PC-3 (cell line): Measurements from ENCODE around the gene OCA2. TPM values are rescaled to one million over a fixed set of nuclear protein-coding genes. Genes with fewer than 3 reads are reported as not detected.

Experiments used
- ATAC-seq: fragments of 200-7000 bp; cut with Tn5 transposase; 2 replicates; pipeline ENCODE4 v1.9.1; 2020; ENCODE audit warnings: mild to moderate bottlenecking, moderate library complexity
- BruUV-seq: library from RNA; stranded (reverse); fragments of 400-500 nt; replicated peaks from 2 replicates; lab custom pipeline; 2021; lab: Mats Ljungman, UMichigan
- CTCF ChIA-PET: fragments of 300-600 bp; sonication (Branson Sonifier 250); formaldehyde crosslinking; loops from one replicate; lab custom pipeline; 2022; ENCODE audit warnings: antibody characterized with exemption; lab: Charles Lee
- POLR2A ChIA-PET: fragments of 300-600 bp; sonication (Branson Sonifier 250); formaldehyde crosslinking; loops from one replicate; lab custom pipeline; 2022; ENCODE audit warnings: antibody characterized with exemption; ENCODE audit not compliant: unreplicated experiment; lab: Charles Lee
- DNase-seq: peaks from one replicate; pipeline ENCODE4 v3.0.0-alpha.2; 2015
- H2AFZ ChIP-seq: fragments of 300-600 bp; sonication (generic); 2 replicates; pipeline ENCODE4 v1.6.0; 2016; ENCODE audit warnings: antibody characterized with exemption, low read length
- H3F3A ChIP-seq: fragments of 300-600 bp; sonication (generic); one replicate; pipeline ENCODE4 v1.6.0; 2017; ENCODE audit warnings: antibody characterized with exemption, low read length, control low read depth, mild to moderate bottlenecking; ENCODE audit not compliant: unreplicated experiment
- H3K27ac ChIP-seq: fragments of 300-600 bp; sonication (generic); 2 replicates; pipeline ENCODE4 v1.5.1; 2016; ENCODE audit warnings: mild to moderate bottlenecking, low read length
- H3K27me3 ChIP-seq: fragments of 300-600 bp; sonication (generic); 2 replicates; pipeline ENCODE4 v1.6.1; 2016; ENCODE audit warnings: low read length, mixed read lengths
- H3K36me3 ChIP-seq: fragments of 300-600 bp; sonication (generic); 2 replicates; pipeline ENCODE4 v1.6.1; 2016; ENCODE audit warnings: low read depth, mixed run types, low read length, mixed read lengths
- H3K4me1 ChIP-seq: fragments of 300-600 bp; sonication (generic); 2 replicates; pipeline ENCODE4 v1.5.1; 2016; ENCODE audit warnings: low read length; ENCODE audit not compliant: insufficient read depth
- H3K4me2 ChIP-seq: fragments of 300-600 bp; sonication (generic); 2 replicates; pipeline ENCODE4 v1.6.0; 2016; ENCODE audit warnings: low read length
- H3K4me3 ChIP-seq: fragments of 300-600 bp; sonication (generic); 2 replicates; pipeline ENCODE4 v1.5.1; 2016; ENCODE audit warnings: mild to moderate bottlenecking, low read length, mixed read lengths
- H3K79me2 ChIP-seq: fragments of 300-600 bp; sonication (generic); 2 replicates; pipeline ENCODE4 v1.6.1; 2017; ENCODE audit warnings: low read length, mixed read lengths
- H3K9ac ChIP-seq: fragments of 300-600 bp; sonication (generic); 2 replicates; pipeline ENCODE4 v1.6.0; 2016; ENCODE audit warnings: mild to moderate bottlenecking, low read length
- H3K9me2 ChIP-seq: fragments of 300-600 bp; sonication (generic); replicated peaks from 2 replicates; pipeline ENCODE4 v1.6.1; 2016; ENCODE audit warnings: mixed run types, low read length, mixed read lengths
- H3K9me3 ChIP-seq: fragments of 300-600 bp; sonication (generic); 2 replicates; pipeline ENCODE4 v1.6.1; 2016; ENCODE audit warnings: low read length, mixed read lengths
- H4K20me1 ChIP-seq: fragments of 300-600 bp; sonication (generic); 2 replicates; pipeline ENCODE4 v1.6.1; 2016; ENCODE audit warnings: low read length, mixed read lengths
- CTCF ChIP-seq: fragments of 300-600 bp; sonication (generic); conservative IDR thresholded peaks from 2 replicates; pipeline ENCODE4 v1.5.1; 2017; ENCODE audit warnings: antibody characterized with exemption, low read depth, mild to moderate bottlenecking, low read length
- EZH2 ChIP-seq: fragments of 300-600 bp; sonication (generic); IDR thresholded peaks from one replicate; pipeline ENCODE4 v1.6.1; 2017; ENCODE audit warnings: antibody characterized with exemption, mild to moderate bottlenecking, low read length; ENCODE audit not compliant: unreplicated experiment
- EZH2phosphoT487 ChIP-seq: fragments of 300-600 bp; sonication (generic); IDR thresholded peaks from 2 replicates; pipeline ENCODE4 v1.6.1; 2018; ENCODE audit warnings: mild to moderate bottlenecking, antibody characterized with exemption, low read length, borderline replicate concordance
- intact Hi-C: fragments of 100-400 bp; cut with micrococcal nuclease; formaldehyde crosslinking; loops from 2 replicates; pipeline ENCODE4 v1.9.0; 2023
- total RNA-seq: library from RNA; depleted of rRNA; stranded (reverse); fragments of >200 nt; gene quantifications from 2 replicates; pipeline ENCODE4 v1.2.3, GENCODE V29; 2014

Gene OCA2
- total RNA-seq, 1 experiment from 2014 or later = not detected

- DNase-seq (no peak), ATAC-seq (no peak)
- H3K9me3 ChIP-seq = peaks cover 26% of the 10 kb centered on the region; the same call in 1 of the 2 replicates
- H3K27me3 ChIP-seq = no peaks in the 10 kb centered on the region
- no peaks in the 10 kb centered on the region for H3K9me2 ChIP-seq
- POLR2A ChIA-PET = no interaction called here
- H2AFZ ChIP-seq = no peak overlapping the region
- no peaks in the 10 kb centered on the region for H3K4me1 ChIP-seq
- no TSS peak for BruUV-seq
- H3F3A ChIP-seq = no peaks in the 10 kb centered on the region
- no peaks in the 10 kb centered on the region for H4K20me1 ChIP-seq
- H3K79me2 ChIP-seq = no peaks in the 10 kb centered on the region
- H3K36me3 ChIP-seq = no peaks in the 10 kb centered on the region
- CTCF ChIA-PET = no interaction called here
- H3K27ac ChIP-seq = no peak overlapping the region
- intact Hi-C loops = no loop called here
- TF ChIP-seq CTCF = no peak
- no peak for TF ChIP-seq EZH2
- no peak for TF ChIP-seq EZH2phosphoT487
- no peak overlapping the region for H3K9ac ChIP-seq
- H3K4me3 ChIP-seq = no peak overlapping the region
- H3K4me2 ChIP-seq = no peak overlapping the region
Observed at GRCh38 chr15:27878841-27879240, 220.3 kb downstream of the OCA2 start.

GRCh38 chr15:27873828-27874227, 225.3 kb downstream of the OCA2 start:
- Histone ChIP-seq H3K9me2 (no peaks in the 10 kb centered on the region), H3K4me3 (no peak overlapping the region), H3K4me2 (no peak overlapping the region), H3K27ac (no peak overlapping the region), H3K9ac (no peak overlapping the region), H3K9me3 (peaks cover 26% of the 10 kb centered on the region; the same call in 1 of the 2 replicates), H3K36me3 (no peaks in the 10 kb centered on the region), H3F3A (no peaks in the 10 kb centered on the region), H4K20me1 (no peaks in the 10 kb centered on the region), H3K4me1 (no peaks in the 10 kb centered on the region), H2AFZ (no peak overlapping the region), H3K79me2 (no peaks in the 10 kb centered on the region), H3K27me3 (no peaks in the 10 kb centered on the region)
- CTCF ChIA-PET = no interaction called here
- intact Hi-C loops = no loop called here
- BruUV-seq = no TSS peak
- POLR2A ChIA-PET = no interaction called here
- DNase-seq (no peak), ATAC-seq (no peak)
- no peak for TF ChIP-seq CTCF
- no peak for TF ChIP-seq EZH2
- TF ChIP-seq EZH2phosphoT487 = no peak

GRCh38 chr15:27873039-27873438, 226.1 kb downstream of the OCA2 start:
- intact Hi-C loops = no loop called here

More at GRCh38 chr15:27873039-27873438, 226.1 kb downstream of the OCA2 start:
- no peak overlapping the region for H2AFZ ChIP-seq
- no peak overlapping the region for H3K27ac ChIP-seq
- H3K4me3 ChIP-seq = no peak overlapping the region
- no peaks in the 10 kb centered on the region for H3K4me1 ChIP-seq
- ATAC-seq = no peak
- H3K79me2 ChIP-seq = no peaks in the 10 kb centered on the region
- POLR2A ChIA-PET = no interaction called here
- no peak overlapping the region for H3K9ac ChIP-seq
- BruUV-seq = no TSS peak
- H3F3A ChIP-seq = no peaks in the 10 kb centered on the region
- H3K4me2 ChIP-seq = no peak overlapping the region
- H4K20me1 ChIP-seq = no peaks in the 10 kb centered on the region
- TF ChIP-seq EZH2phosphoT487 = no peak
- no peak for DNase-seq
- no peaks in the 10 kb centered on the region for H3K27me3 ChIP-seq
- no peaks in the 10 kb centered on the region for H3K36me3 ChIP-seq
- CTCF ChIA-PET = no interaction called here
- H3K9me2 ChIP-seq = no peaks in the 10 kb centered on the region
- H3K9me3 ChIP-seq = peaks cover 21% of the 10 kb centered on the region; the same call in 1 of the 2 replicates
